Right lobe of liver (tissue), 6 donors: Measurements from ENCODE around the gene BTBD16. TPM values are rescaled to one million over a fixed set of nuclear protein-coding genes. Genes with fewer than 3 reads are reported as not detected.

Experiments used
- ATAC-seq, 4 donors: fragments of 200-7000 bp; cut with Tn5 transposase; one replicate each; pipeline ENCODE4 v1.9.1; 2020; ENCODE audit warnings: mild to moderate bottlenecking in 4 of 4, moderate library complexity in 4 of 4
- DNase-seq, 3 donors: peaks; one replicate each; pipeline ENCODE4 v3.0.0-alpha.2; 2020
- H3K27ac ChIP-seq, 3 donors: fragments of 200-600 bp; one replicate each; pipeline ENCODE4 v1.8.0; 2022
- H3K27me3 ChIP-seq, 2 donors: fragments of 200-600 bp; one replicate each; pipeline ENCODE4 v1.8.0; 2022
- H3K36me3 ChIP-seq, 4 donors: fragments of 200-600 bp; sonication (generic) in 1 of 4; one replicate each; pipeline versions ENCODE4 v1.5.1 to v1.8.0; 2017 to 2022; ENCODE audit warnings: control low read depth in 1 of 4
- H3K4me1 ChIP-seq, 4 donors: fragments of 200-600 bp; sonication (generic) in 1 of 4; one replicate each; pipeline versions ENCODE4 v1.5.1 to v1.8.0; 2017 to 2022; ENCODE audit warnings: control low read depth in 1 of 4
- H3K4me3 ChIP-seq, 3 donors: fragments of 200-600 bp; one replicate each; pipeline ENCODE4 v1.8.0; 2022
- H3K9me3 ChIP-seq, 4 donors: fragments of 200-600 bp; sonication (generic) in 1 of 4; one replicate each; pipeline versions ENCODE4 v1.5.1 to v1.8.0; 2017 to 2022; ENCODE audit warnings: control low read depth in 1 of 4
- POLR2A ChIP-seq: fragments of 450-650 bp; IDR thresholded peaks from one replicate; pipeline ENCODE4 v1.6.1; 2017; ENCODE audit warnings: antibody characterized with exemption, mild to moderate bottlenecking
- WGBS: methylation state at CpG from one replicate; pipeline ENCODE4 v1.1.6; 2018; ENCODE audit warnings: low coverage, low lambda C conversion rate; ENCODE audit not compliant: insufficient coverage; ENCODE audit errors: missing lambda C conversion rate; 5-methylcytosine and 5-hydroxymethylcytosine counted together
- intact Hi-C, 2 donors: fragments of 100-400 bp; cut with DNase I; formaldehyde crosslinking; loops; one replicate each; pipeline versions ENCODE4 v1.11.2 to v1.14.1; 2022
- total RNA-seq, 6 experiments: library from RNA; depleted of rRNA in 2 of 6; stranded (reverse); fragments of >200 nt in 2 of 6; fragmentation: NEBNext Ultra II Directional in 3 of 6; extraction: Animal tissue kit (Norgen Biotek cat#: 25700) in 3 of 6; gene quantifications; one replicate each; pipeline versions ENCODE4 v1.1.0 to v1.2.4, GENCODE V29; 2016 to 2023
- TF ChIP-seq, protein P1 (sequence below), 4 donors: fragments of 200-600 bp in 3 of 4; fragments of 450-650 bp in 1 of 4; IDR thresholded peaks; one replicate each; pipeline versions ENCODE4 v1.5.1 to v1.8.0; 2016 to 2022; ENCODE audit warnings: antibody characterized with exemption in 4 of 4, mild to moderate bottlenecking in 2 of 4
- donor health status: DM: no; HTN: yes; CAD: no.
- donor health status: DM: no; HTN: no; CAD: no.
- donor health status: DM: no; HTN: no; CAD: no.
- donor health status: DM: no; HTN: yes; CAD: no.
- donor health status: DM: no; HTN: yes; CAD: no.

The BTBD16 gene
- total RNA-seq, 6 experiments from 2014 or later, result 0.98 to 3.0 (median 2.0) TPM

DNA sequence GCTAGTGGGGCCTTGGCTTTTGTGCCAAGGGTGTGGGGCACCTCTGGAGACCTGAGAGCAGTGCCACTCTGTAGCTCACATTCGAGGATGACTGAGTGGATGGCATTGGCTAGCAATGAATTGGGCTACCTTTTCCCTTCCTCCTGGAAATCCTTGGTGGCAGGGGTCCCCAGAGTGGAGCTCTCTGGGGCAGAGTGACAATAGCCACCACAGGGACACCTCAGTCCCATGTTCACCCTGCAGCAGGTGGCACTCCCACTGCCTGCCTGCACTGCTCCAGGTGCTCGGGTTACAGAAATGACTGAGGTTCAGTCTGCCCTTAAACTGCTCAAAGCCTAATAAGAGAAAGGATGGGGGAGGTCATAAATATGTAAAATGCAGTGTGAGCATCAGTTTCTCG lies 17.8 kb downstream of the BTBD16 start:
- TF ChIP-seq, protein P1, sequence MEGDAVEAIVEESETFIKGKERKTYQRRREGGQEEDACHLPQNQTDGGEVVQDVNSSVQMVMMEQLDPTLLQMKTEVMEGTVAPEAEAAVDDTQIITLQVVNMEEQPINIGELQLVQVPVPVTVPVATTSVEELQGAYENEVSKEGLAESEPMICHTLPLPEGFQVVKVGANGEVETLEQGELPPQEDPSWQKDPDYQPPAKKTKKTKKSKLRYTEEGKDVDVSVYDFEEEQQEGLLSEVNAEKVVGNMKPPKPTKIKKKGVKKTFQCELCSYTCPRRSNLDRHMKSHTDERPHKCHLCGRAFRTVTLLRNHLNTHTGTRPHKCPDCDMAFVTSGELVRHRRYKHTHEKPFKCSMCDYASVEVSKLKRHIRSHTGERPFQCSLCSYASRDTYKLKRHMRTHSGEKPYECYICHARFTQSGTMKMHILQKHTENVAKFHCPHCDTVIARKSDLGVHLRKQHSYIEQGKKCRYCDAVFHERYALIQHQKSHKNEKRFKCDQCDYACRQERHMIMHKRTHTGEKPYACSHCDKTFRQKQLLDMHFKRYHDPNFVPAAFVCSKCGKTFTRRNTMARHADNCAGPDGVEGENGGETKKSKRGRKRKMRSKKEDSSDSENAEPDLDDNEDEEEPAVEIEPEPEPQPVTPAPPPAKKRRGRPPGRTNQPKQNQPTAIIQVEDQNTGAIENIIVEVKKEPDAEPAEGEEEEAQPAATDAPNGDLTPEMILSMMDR (IDR thresholded peaks at IDR 0.05), result no peak
- no peak for TF ChIP-seq POLR2A
- Histone ChIP-seq H3K9me3 (no peaks in the 10 kb centered on the region), H3K27ac (no peak overlapping the region), H3K4me3 (no peak overlapping the region), H3K27me3 (no peaks in the 10 kb centered on the region), H3K4me1 (no peaks in the 10 kb centered on the region), H3K36me3 (no peaks in the 10 kb centered on the region)
- 65% methylated on average over 2 of the region's 3 CpGs for WGBS
- DNase-seq (no peak), ATAC-seq (no peak)
- intact Hi-C loops, result no loop called here

DNA sequence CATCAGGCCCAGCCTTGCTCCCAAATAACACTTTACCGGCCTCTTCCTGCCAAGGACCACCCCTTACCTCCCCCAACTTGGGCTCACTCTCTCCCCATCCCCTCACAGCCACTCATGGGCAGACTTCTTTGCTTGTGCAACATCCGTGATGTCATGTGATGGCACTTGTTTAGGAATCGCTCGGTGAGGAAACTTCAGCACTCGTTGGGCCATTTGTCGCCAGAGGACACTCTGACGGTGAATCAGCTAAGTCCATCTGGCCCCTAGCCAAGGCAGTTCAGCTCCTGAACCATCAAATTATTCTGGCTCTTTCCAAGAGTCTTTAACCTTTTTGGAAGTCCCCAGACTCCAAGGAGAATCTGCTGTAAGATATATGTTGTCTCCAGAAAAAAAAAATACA lies 19.2 kb downstream of the BTBD16 start:
- ATAC-seq, result no peak
- no peak for TF ChIP-seq POLR2A
- TF ChIP-seq, protein P1 (IDR thresholded peaks at IDR 0.05), result no peak
- H3K36me3 ChIP-seq, result no peaks in the 10 kb centered on the region
- intact Hi-C loops, result loop anchor here in 1 of 2 donors (10.0 kb wide), 2 partner anchors 144 to 274 kb away; partner anchors contain the start of gene DMBT1
- H3K27ac ChIP-seq, result no peak overlapping the region
- WGBS, result 29% methylated on average over 6 of the region's 7 CpGs
- H3K27me3 ChIP-seq, result no peaks in the 10 kb centered on the region
- no peak overlapping the region for H3K4me3 ChIP-seq
- H3K4me1 ChIP-seq, result no peaks in the 10 kb centered on the region
- no peak for DNase-seq
- H3K9me3 ChIP-seq, result no peaks in the 10 kb centered on the region

GRCh38 chr10:122290833-122291532 lies 19.9 kb downstream of the BTBD16 start:
- ATAC-seq (no peak), DNase-seq (no peak)
- H3K27me3 ChIP-seq, result no peaks in the 10 kb centered on the region
- no peak overlapping the region for H3K4me3 ChIP-seq
- 92% methylated on average over 2 of the region's 13 CpGs for WGBS
- no peaks in the 10 kb centered on the region for H3K36me3 ChIP-seq
- no peak for TF ChIP-seq POLR2A
- TF ChIP-seq, protein P1 (IDR thresholded peaks at IDR 0.05), result no peak
- no peak overlapping the region for H3K27ac ChIP-seq
- intact Hi-C loops, result loop anchor here in 1 of 2 donors (10.0 kb wide), 2 partner anchors 144 to 274 kb away; partner anchors contain the start of gene DMBT1
- H3K4me1 ChIP-seq, result no peaks in the 10 kb centered on the region
- no peaks in the 10 kb centered on the region for H3K9me3 ChIP-seq

DNA sequence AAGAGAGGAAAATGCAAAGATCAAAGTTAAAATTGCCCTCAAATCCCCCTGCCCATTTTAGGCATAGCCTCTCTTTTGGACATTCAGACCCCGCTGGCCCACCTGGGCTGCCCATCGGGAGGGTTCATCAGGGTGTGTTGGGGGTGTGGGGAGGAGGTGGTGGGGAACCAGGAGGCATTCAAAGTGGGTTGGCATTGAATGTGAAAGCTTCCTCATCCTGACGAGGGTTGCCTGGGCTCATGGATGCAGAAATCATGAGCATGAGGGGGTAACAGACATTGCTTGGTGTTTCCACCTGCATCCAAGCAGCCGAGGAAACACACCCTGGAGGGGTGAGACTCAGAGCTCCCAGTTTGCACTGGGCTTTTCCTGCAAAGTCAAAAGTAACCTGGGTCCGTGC lies 20.6 kb downstream of the BTBD16 start:
- no peak for TF ChIP-seq POLR2A
- TF ChIP-seq, protein P1 (IDR thresholded peaks at IDR 0.05), result no peak
- WGBS, result 73% methylated on average over 4 of the region's 5 CpGs
- DNase-seq (no peak), ATAC-seq (no peak)
- intact Hi-C loops, result loop anchor here in 1 of 2 donors (10.0 kb wide), 2 partner anchors 143 to 273 kb away; partner anchors contain the start of gene DMBT1
- Histone ChIP-seq H3K27ac (no peak overlapping the region), H3K9me3 (no peaks in the 10 kb centered on the region), H3K36me3 (no peaks in the 10 kb centered on the region), H3K4me1 (no peaks in the 10 kb centered on the region), H3K27me3 (no peaks in the 10 kb centered on the region), H3K4me3 (no peak overlapping the region)
